PC-3 (cell line): ENCODE results near the gene FAM20B. TPM values are rescaled to one million over a fixed set of nuclear protein-coding genes. Genes with fewer than 3 reads are reported as not detected.

Experiments used
- ATAC-seq: fragments of 200-7000 bp; cut with Tn5 transposase; 2 replicates; pipeline ENCODE4 v1.9.1; 2020; ENCODE audit warnings: mild to moderate bottlenecking, moderate library complexity
- BruUV-seq: library from RNA; stranded (reverse); fragments of 400-500 nt; replicated peaks from 2 replicates; lab custom pipeline; 2021; lab: Mats Ljungman, UMichigan
- CTCF ChIA-PET: fragments of 300-600 bp; sonication (Branson Sonifier 250); formaldehyde crosslinking; loops from one replicate; lab custom pipeline; 2022; ENCODE audit warnings: antibody characterized with exemption; lab: Charles Lee
- POLR2A ChIA-PET: fragments of 300-600 bp; sonication (Branson Sonifier 250); formaldehyde crosslinking; loops from one replicate; lab custom pipeline; 2022; ENCODE audit warnings: antibody characterized with exemption; ENCODE audit not compliant: unreplicated experiment; lab: Charles Lee
- DNase-seq: peaks from one replicate; pipeline ENCODE4 v3.0.0-alpha.2; 2015
- H2AFZ ChIP-seq: fragments of 300-600 bp; sonication (generic); 2 replicates; pipeline ENCODE4 v1.6.0; 2016; ENCODE audit warnings: antibody characterized with exemption, low read length
- H3F3A ChIP-seq: fragments of 300-600 bp; sonication (generic); one replicate; pipeline ENCODE4 v1.6.0; 2017; ENCODE audit warnings: antibody characterized with exemption, low read length, control low read depth, mild to moderate bottlenecking; ENCODE audit not compliant: unreplicated experiment
- H3K27ac ChIP-seq: fragments of 300-600 bp; sonication (generic); 2 replicates; pipeline ENCODE4 v1.5.1; 2016; ENCODE audit warnings: mild to moderate bottlenecking, low read length
- H3K27me3 ChIP-seq: fragments of 300-600 bp; sonication (generic); 2 replicates; pipeline ENCODE4 v1.6.1; 2016; ENCODE audit warnings: low read length, mixed read lengths
- H3K36me3 ChIP-seq: fragments of 300-600 bp; sonication (generic); 2 replicates; pipeline ENCODE4 v1.6.1; 2016; ENCODE audit warnings: low read depth, mixed run types, low read length, mixed read lengths
- H3K4me1 ChIP-seq: fragments of 300-600 bp; sonication (generic); 2 replicates; pipeline ENCODE4 v1.5.1; 2016; ENCODE audit warnings: low read length; ENCODE audit not compliant: insufficient read depth
- H3K4me2 ChIP-seq: fragments of 300-600 bp; sonication (generic); 2 replicates; pipeline ENCODE4 v1.6.0; 2016; ENCODE audit warnings: low read length
- H3K4me3 ChIP-seq: fragments of 300-600 bp; sonication (generic); 2 replicates; pipeline ENCODE4 v1.5.1; 2016; ENCODE audit warnings: mild to moderate bottlenecking, low read length, mixed read lengths
- H3K79me2 ChIP-seq: fragments of 300-600 bp; sonication (generic); 2 replicates; pipeline ENCODE4 v1.6.1; 2017; ENCODE audit warnings: low read length, mixed read lengths
- H3K9ac ChIP-seq: fragments of 300-600 bp; sonication (generic); 2 replicates; pipeline ENCODE4 v1.6.0; 2016; ENCODE audit warnings: mild to moderate bottlenecking, low read length
- H3K9me2 ChIP-seq: fragments of 300-600 bp; sonication (generic); replicated peaks from 2 replicates; pipeline ENCODE4 v1.6.1; 2016; ENCODE audit warnings: mixed run types, low read length, mixed read lengths
- H3K9me3 ChIP-seq: fragments of 300-600 bp; sonication (generic); 2 replicates; pipeline ENCODE4 v1.6.1; 2016; ENCODE audit warnings: low read length, mixed read lengths
- H4K20me1 ChIP-seq: fragments of 300-600 bp; sonication (generic); 2 replicates; pipeline ENCODE4 v1.6.1; 2016; ENCODE audit warnings: low read length, mixed read lengths
- CTCF ChIP-seq: fragments of 300-600 bp; sonication (generic); conservative IDR thresholded peaks from 2 replicates; pipeline ENCODE4 v1.5.1; 2017; ENCODE audit warnings: antibody characterized with exemption, low read depth, mild to moderate bottlenecking, low read length
- EZH2 ChIP-seq: fragments of 300-600 bp; sonication (generic); IDR thresholded peaks from one replicate; pipeline ENCODE4 v1.6.1; 2017; ENCODE audit warnings: antibody characterized with exemption, mild to moderate bottlenecking, low read length; ENCODE audit not compliant: unreplicated experiment
- EZH2phosphoT487 ChIP-seq: fragments of 300-600 bp; sonication (generic); IDR thresholded peaks from 2 replicates; pipeline ENCODE4 v1.6.1; 2018; ENCODE audit warnings: mild to moderate bottlenecking, antibody characterized with exemption, low read length, borderline replicate concordance
- intact Hi-C: fragments of 100-400 bp; cut with micrococcal nuclease; formaldehyde crosslinking; loops from 2 replicates; pipeline ENCODE4 v1.9.0; 2023
- total RNA-seq: library from RNA; depleted of rRNA; stranded (reverse); fragments of >200 nt; gene quantifications from 2 replicates; pipeline ENCODE4 v1.2.3, GENCODE V29; 2014

The FAM20B gene
- total RNA-seq, 1 experiment from 2014 or later: 21.1 TPM

- Histone ChIP-seq H4K20me1 (no peaks in the 10 kb centered on the region), H3K9me3 (no peaks in the 10 kb centered on the region), H3F3A (no peaks in the 10 kb centered on the region), H3K79me2 (peaks cover 44% of the 10 kb centered on the region), H3K9me2 (no peaks in the 10 kb centered on the region), H3K27ac (peak within 1 kb of the TSS; percentile 41), H3K9ac (peak within 1 kb of the TSS; percentile 88), H3K4me3 (peak within 1 kb of the TSS; percentile 84), H2AFZ (peak within 1 kb of the TSS; percentile 54), H3K4me2 (peak within 1 kb of the TSS; percentile 95), H3K27me3 (no peaks in the 10 kb centered on the region), H3K36me3 (no peaks in the 10 kb centered on the region), H3K4me1 (peaks cover 24% of the 10 kb centered on the region)
- CTCF ChIA-PET: no interaction called here
- POLR2A ChIA-PET: interaction anchor here (0.6 kb wide), 1 partner anchor 38 kb away, joined by 3 read pairs; no protein-coding TSS in a partner anchor
- TF ChIP-seq EZH2phosphoT487 (no peak), EZH2 (no peak), CTCF (no peak)
- peak; percentile 86 for ATAC-seq
- BruUV-seq: no TSS peak
- intact Hi-C loops: loop anchor here (2.0 to 5.0 kb wide), 2 partner anchors 211 to 285 kb away; partner anchors contain the start of genes AXDND1 and SOAT1
- peak; percentile 83 for DNase-seq
These were observed 56.1 kb downstream of the FAM20B start, which contains the start of gene TOR3A for GRCh38 chr1:179081687-179082332. TOR3A (plus strand) TSS chr1:179082070; CDS start chr1:179082129, 59 bp downstream.

- H3K4me1 ChIP-seq: peaks cover 18% of the 10 kb centered on the region
- H2AFZ ChIP-seq: peak overlapping the region; percentile 54
- no peaks in the 10 kb centered on the region for H3K9me2 ChIP-seq
- peak overlapping the region; percentile 95 for H3K4me2 ChIP-seq
- ChIA-PET CTCF (interaction anchor here (0.6 kb wide), 1 partner anchor 550 kb away, joined by 3 read pairs; no protein-coding TSS in a partner anchor), POLR2A (interaction anchor here (0.6 kb wide), 1 partner anchor 116 kb away, joined by 5 read pairs; no protein-coding TSS in a partner anchor)
- no TSS peak for BruUV-seq
- peak; percentile 7 for DNase-seq
- H3K27ac ChIP-seq: peak overlapping the region; percentile 41
- no peak for TF ChIP-seq EZH2phosphoT487
- no peak for TF ChIP-seq CTCF
- no peak for TF ChIP-seq EZH2
- no peaks in the 10 kb centered on the region for H3K27me3 ChIP-seq
- no peaks in the 10 kb centered on the region for H3F3A ChIP-seq
- peak overlapping the region; percentile 84 for H3K4me3 ChIP-seq
- H3K9ac ChIP-seq: peak overlapping the region; percentile 88
- ATAC-seq: peak; percentile 29
- no peaks in the 10 kb centered on the region for H3K9me3 ChIP-seq
- H3K79me2 ChIP-seq: peaks cover 46% of the 10 kb centered on the region
- no peaks in the 10 kb centered on the region for H3K36me3 ChIP-seq
- no peaks in the 10 kb centered on the region for H4K20me1 ChIP-seq
- intact Hi-C loops: loop anchor here (5.0 kb wide), 1 partner anchor 285 kb away; the partner anchor contains the start of gene AXDND1
These were observed 56.8 kb downstream of the FAM20B start for GRCh38 chr1:179082333-179082998.
